Suppressor macrophage (primary cell): ENCODE results near the gene GNPDA1.

Experiments used
- DNase-seq, 4 experiments: peaks; one replicate each; pipeline ENCODE4 v3.0.0-alpha.2; 2020 to 2022

Gene GNPDA1

DNA sequence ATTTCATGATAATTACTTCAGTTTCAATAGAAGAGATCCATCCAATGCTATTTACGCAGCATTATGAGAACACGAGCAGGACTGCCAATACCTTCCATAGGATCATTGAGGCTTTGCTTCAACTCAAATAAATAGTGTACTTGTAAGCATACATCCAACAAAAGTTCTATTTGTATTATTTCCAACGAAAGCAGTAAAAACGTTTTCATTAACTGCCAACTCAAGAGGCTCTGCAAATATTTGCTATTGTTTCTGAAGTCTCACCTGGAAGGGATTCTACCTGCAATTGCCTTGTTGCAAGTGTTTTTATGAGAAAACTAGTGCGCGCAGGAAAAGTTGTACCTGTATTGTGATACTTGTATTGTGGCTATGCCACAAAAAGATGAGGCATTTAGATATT, 11.0 kb upstream of the GNPDA1 start:
- no peak for DNase-seq

DNA sequence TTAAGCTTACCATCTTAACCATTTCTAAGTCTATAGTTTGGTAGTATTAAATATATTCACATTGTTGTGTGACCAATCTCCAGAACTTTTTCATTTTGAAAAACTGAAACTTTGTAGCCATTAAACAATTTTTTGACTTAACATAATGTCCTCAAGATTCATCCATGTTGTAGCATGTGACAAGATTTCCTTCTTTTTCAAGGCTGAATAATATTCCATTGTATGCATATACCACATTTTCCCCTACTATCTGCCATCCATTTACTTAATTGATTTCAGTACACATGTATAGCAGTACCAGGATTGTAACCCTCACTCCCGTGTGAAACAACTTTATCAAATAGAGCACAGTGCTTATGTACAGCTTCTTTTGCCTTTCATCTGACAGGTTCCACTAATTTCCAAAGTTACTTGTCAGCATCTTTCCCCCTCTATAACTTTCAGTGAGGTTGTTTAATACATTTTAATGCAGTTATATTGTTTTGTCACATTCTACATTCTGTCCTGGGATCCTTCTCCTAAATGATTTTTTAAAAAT, 7.4 kb upstream of the GNPDA1 start:
- no peak for DNase-seq

- no peak for DNase-seq
Observed at GRCh38 chr5:142017832-142018427, 5.1 kb upstream of the GNPDA1 start.

DNA sequence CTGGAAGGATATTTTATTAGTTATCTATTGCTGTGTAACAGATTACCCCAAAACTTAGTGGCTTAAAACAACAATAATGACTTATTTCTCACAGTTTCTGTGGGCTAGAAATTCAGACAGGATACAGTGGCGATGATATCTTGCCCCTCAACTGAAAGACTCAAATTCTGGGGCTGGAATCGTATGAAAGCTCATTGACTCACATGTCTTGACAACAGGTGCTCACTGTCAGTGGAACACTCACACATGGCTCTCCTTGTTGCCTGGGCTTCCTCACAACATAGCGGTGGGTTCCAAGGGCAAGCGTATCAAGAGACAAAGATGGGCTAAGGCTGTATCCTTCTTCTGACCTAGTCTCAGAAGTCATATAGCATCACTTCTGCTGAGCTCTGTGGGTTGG, 3.7 kb upstream of the GNPDA1 start:
- no peak for DNase-seq

DNA sequence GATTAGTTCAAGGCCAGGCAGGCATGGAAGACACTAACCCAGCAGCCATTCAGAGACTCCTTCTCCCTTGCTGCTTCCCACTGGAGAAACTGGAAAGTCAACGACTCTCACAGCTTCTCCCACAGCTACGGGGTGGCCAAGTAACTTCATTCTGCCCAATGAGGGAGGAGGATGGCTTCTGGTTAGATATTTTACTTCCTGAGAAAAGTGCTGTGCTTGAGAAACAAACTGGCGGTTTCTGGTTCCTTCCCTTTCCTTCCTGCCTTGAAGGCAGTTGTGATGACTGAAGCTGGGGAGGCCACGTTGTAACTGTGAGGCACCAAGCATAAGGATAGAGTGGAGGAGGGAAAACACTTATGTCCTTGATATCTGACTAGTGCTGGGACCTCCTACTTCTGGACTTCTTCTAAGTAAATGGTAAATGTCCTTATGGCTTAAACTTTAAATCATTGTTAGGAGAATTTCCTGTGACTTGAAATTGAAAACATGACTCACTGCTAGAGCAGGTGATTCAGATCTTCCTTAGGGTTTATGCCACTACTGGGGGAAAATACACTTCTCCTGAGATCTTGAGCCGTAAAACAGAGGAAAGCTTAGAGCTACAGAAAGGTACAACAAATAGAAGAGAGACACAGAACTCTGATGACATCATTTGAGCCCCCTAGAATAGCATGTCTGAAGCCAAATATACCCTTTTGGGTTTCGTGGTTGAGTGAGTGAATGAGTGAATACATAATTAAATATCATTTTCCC, 3.1 kb upstream of the GNPDA1 start:
- peak; percentile 80 to 91 (median 87) for DNase-seq

- DNase-seq, result peak; percentile 12 to 75 (median 56)
Observed at GRCh38 chr5:142014911-142015584, 2.2 kb upstream of the GNPDA1 start.

GRCh38 chr5:142013734-142014521, 1.1 kb upstream of the GNPDA1 start:
- peak; percentile 58 to 82 (median 70) for DNase-seq

DNA sequence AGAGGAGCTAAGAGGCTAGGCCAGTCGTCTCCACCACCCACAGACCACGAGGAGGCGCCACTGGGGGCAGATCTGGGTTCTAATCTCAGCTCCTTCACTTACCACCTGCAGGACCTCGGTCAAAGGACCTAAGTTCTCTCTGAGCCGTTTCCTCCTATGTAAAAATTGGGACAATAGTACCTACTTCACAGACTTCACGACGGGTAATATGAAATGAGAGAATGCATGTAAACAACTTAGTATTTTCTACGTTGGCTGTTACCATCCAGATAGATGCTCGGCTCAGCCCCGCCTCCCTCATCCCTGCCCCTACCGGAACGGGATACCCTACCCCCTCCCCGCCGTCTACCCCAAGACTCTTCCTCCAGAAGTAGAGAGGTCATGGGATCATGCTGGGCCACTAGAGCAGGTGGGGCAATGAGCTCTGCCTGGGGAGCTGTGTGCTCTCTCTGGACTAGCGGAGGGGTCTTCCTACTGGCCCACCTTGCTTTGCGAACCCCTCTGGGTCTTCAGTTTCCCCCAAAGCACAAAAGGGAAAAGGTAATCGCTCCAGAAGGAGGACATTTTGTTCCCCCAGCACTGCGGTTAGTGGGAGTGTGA, 541 bp downstream of the GNPDA1 start:
- peak; percentile 67 to 84 (median 72) for DNase-seq

DNA sequence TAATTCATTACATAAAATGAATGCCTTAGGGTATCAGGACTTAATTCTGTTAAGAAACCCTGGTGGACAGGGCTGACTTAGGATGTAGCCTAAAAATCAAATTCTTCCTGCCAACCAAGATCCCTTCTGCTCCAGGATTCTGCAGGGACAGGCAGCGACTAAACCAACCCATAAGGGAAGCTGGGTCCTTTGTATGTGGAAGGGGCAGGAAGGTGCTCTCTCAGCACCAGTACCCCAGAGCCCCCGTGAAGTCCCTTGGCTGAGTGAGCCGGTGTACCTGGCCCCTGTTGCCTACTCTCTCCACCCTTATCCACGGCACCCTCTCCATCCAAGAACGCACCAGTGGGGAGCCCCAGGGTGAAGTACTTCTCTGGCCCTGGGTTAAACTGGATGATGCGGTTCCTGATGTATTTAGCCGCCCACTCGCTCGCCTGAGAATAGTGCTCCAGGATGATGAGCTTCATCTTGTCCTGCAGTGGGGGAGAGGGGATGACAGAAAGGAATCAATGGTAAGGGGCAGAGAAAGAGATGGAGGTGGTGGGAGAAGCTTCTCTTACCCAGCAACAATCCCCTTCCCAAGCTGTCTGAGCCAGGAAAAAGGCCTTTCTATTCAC, 1.1 kb downstream of the GNPDA1 start:
- DNase-seq, result no peak

DNA sequence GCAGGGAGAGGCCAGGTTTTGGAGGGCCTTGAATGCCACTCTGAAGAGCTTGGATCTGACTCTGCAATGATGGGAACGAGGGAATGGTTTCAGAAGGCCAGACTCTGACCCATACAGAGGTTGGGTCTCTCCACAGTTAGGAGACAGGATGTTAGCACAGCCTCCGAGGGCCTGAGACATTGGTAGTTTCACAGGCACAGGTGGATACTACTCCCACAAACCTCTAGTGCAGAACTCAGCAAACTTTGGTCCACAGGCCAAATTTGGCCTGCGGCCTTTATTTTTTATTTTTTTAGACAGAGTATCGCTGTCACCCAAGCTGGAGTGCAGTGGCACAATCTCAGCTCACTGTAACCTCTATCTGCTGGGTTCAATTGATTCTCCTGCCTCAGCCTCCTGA, 2.9 kb downstream of the GNPDA1 start:
- DNase-seq, result no peak

- no peak for DNase-seq
Observed at GRCh38 chr5:142008813-142009212, 4.0 kb downstream of the GNPDA1 start.

GRCh38 chr5:142007237-142007544, 5.6 kb downstream of the GNPDA1 start:
- no peak for DNase-seq

DNA sequence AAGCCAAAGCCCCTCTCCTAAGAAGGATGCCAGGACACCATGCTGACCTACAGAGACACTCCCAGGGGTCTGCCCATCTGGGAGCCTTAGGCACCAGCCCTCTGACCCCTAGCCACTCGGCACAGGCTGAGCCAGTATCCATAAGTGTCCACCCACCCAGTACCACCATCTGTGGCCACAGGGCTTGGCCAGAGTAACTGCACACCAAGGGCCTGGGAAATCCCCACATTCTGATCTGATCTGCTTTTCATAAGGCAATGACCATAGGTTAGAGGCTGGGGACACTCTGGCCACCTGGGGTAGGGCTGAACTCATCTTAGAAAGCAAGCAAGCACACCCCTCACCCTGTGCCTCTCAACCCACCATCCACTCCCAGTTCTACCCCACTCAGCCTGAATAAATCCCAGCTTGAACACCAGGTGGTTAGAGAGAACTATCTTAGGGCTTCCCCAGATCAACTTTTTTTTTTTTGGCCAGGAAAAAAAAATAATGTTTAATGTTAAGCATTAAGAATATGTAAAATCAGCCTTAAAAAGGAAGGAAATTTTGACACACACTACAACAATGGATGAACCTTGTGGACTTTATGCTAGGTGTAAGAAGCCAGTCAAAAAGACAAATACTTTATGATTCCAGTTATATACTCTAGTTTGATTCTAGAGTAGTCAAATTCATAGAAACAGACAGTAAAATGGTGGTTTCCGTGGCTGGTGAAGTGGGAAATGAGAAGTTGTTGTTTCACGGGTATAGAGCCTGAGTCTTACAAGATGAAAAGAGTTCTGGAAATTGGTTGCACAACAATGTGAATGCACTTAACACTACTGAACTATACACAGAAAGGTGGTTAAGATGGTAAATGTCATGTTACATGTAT, 6.2 kb downstream of the GNPDA1 start:
- DNase-seq, result peak in 2 of 4 experiments; percentile 40 to 49

DNA sequence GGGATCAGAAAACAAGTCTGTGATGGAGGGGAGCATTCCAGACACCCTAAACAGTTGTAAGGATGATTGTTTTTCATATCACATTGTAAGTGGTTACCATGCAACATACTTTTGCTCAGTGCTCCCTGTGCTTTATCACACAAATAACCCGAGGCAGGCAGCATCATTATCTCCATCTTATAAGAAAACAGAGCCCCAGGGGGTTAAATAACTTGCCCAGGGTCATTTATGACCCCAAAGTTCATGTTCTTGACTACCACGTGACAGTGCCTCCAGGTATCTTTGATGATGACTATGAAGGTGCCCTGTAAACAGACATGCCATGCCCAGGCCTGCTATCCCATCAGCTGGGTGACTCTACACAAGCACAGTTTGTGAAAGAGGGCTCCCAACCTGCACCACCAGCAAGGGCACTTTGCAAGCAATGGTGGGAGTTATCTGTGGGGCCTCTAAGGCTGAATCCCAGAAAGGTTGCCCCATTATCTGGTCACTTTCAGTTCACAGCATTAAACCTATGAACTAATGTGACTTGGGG, 9.5 kb downstream of the GNPDA1 start:
- DNase-seq, result no peak

DNA sequence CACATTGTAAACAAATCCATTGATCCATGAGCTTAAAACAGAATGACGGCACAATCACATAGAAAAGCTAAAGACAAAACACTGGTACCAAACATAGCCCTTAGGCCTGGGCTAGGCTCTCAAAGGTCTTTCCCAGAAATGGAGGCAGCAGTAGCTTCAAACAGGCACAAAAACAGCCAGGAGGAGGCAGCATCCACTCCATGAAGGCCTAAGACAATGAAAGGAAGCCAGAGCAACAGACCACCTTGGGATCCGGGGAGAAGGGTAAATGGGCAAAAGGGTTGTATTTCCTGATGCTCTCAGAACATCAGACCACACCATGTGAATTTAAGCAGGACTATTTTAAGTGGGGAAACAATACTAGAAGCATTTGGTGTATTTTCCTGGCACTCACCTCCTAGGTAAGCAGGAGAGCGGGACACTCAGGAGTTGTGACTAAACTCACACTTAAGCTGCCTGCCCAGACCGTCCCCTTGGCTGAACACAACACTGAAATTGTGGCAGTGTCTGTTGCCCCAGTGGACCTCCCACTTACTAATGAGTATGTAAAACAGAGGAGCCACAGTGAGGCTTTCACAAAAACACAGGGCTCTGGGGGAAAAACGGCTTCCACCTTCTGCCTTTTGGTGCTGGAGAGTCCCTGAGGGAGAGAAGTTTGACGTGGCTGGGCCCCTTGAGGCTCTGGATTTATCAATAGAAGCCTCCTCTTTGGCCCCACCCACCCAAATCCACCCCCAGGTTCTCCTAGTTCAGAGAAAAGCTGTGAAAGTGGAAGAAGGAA, 11.9 kb downstream of the GNPDA1 start:
- DNase-seq, result peak in 3 of 4 experiments; percentile 19 to 44 (median 40)

DNA sequence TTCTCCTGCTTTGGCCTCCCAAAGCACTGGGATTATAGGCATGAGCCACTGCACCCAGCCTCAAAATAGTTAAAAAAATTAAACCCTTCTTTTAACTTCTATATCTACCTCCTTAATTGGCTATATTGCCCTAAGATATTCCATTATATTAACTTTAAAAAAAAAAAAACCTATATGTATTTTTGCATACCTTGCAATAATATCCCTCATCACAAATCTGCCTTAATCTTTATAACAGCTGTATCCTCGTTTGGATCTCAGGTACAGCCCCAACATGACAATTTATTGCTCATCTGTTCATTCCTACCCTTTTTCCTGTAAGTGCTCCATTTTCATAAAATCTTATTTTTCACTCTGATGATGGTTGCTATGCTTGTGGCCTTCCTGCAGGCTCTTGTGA, 12.7 kb downstream of the GNPDA1 start:
- DNase-seq, result no peak

DNA sequence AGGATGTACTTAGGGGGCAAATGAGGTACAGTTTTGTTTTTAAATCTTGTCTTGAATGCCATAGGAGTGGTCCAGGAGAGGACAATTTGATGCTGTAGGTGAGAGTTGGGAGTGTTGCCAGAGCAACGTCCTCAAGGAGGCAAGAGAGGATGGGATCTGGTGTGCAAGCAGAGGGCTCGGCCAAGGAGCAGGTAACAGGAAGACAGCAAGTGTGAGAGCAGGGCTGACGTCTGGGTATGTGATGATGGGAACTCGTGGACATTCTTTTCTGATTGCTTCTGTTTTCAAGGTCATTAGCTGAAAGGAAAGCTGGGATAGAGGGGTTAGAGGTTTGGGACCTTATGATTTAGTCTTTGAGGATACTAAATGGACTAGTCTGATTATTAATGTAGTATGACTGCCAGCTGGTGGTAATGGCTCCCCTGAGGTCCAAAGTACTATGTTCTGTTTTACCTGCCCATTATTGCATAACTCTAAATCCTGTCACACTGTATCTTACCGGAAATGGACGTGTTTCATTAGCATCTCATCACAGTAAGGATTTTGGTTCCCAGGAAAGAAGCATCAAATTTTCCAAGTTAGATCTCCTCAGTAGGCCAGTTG, 15.4 kb downstream of the GNPDA1 start:
- no peak for DNase-seq

- DNase-seq, result no peak
Observed at GRCh38 chr5:141995656-141996055, 17.2 kb downstream of the GNPDA1 start.

- DNase-seq, result no peak
Observed at GRCh38 chr5:141994511-141995136, 18.2 kb downstream of the GNPDA1 start.
